ENCODE measurements around the gene LRCH3. TPM values are rescaled to one million over a fixed set of nuclear protein-coding genes. Genes with fewer than 3 reads are reported as not detected.
A peak's percentile ranks its signal among the peaks of the same experiment; 100 is the strongest.

LRCH3 gene
- total RNA-seq, 2 donors from 2014 or later: 26.7 to 29.0 TPM

DNA sequence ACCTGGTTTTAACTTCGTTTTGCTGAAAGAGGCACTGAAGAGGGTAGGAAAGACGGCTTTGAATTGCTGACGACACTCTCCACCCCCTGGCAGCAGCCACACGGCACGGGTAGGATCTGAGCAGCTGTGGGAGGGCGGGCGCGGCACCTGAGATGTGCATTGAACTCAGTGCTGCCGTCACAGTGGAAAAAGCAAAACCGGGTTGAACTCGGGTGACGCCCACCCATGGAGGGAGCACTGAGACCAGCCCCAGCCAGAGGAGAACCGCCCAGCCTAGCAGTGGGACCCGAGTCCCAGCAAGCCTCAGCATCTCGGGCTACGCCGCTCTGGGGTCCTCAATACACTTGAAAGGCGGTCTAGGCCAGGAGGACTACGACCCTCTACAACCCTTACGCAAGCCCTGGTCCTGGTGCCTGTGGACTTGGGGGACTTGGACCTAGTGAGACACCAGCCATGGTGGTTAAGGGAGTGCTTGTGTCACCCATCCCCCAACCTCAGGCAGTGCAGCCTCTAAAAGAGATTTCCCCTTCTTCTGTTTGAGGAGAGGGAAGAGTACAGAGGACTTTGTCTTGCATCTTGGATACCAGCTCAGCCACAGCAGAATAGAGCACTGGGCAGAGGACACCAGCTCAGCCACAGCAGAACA is 108.9 kb downstream of the LRCH3 start:
- Histone ChIP-seq H3K36me3 (replicated peaks in 1 of 2; ENCODE audit: insufficient read depth in 1 of 2, low read depth in 2 of 2) (no peaks in the 10 kb centered on the region), H3K27me3 (no peaks in the 10 kb centered on the region), H3K9me3 (no peaks in the 10 kb centered on the region), H3K4me3 (no peak overlapping the region), H3K27ac (no peak overlapping the region), H3K4me1 (peaks cover 6% of the 10 kb centered on the region)
- ATAC-seq (no peak), DNase-seq (no peak)
- no peak for TF ChIP-seq POLR2A (IDR thresholded peaks at IDR 0.05)
- TF ChIP-seq, protein P1, sequence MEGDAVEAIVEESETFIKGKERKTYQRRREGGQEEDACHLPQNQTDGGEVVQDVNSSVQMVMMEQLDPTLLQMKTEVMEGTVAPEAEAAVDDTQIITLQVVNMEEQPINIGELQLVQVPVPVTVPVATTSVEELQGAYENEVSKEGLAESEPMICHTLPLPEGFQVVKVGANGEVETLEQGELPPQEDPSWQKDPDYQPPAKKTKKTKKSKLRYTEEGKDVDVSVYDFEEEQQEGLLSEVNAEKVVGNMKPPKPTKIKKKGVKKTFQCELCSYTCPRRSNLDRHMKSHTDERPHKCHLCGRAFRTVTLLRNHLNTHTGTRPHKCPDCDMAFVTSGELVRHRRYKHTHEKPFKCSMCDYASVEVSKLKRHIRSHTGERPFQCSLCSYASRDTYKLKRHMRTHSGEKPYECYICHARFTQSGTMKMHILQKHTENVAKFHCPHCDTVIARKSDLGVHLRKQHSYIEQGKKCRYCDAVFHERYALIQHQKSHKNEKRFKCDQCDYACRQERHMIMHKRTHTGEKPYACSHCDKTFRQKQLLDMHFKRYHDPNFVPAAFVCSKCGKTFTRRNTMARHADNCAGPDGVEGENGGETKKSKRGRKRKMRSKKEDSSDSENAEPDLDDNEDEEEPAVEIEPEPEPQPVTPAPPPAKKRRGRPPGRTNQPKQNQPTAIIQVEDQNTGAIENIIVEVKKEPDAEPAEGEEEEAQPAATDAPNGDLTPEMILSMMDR (IDR thresholded peaks at IDR 0.05): no peak
- intact Hi-C loops (cut with DNase I): no loop called here
- 75 to 81% methylated on average over 14 to 19 of the region's 20 CpGs for WGBS, 2 donors

DNA sequence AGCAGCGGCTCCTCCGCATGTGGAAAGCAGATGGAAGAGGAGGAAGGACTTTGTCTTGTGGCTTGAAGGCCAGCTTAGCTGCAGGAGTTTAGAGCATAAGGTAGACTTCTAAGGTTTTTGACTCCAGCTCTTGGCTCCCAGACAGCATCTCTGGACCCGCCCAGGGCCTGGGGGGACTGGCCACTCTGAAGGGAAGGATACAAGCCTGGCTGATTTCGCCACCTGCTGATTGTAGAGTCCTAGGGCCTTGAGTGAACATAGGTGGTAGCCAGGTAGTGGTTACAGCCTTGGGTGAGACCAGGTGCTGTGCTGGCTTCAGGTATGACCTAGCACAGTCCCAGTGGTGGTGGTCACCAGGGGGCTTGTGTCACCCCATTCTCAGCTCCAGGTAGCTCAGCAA is 110.6 kb downstream of the LRCH3 start:
- WGBS, 2 donors: 86 to 100% methylated on average over 2 to 4 of the region's 4 CpGs
- no peak for DNase-seq
- ATAC-seq: no peak
- Histone ChIP-seq H3K36me3 (replicated peaks in 1 of 2; ENCODE audit: insufficient read depth in 1 of 2, low read depth in 2 of 2) (no peaks in the 10 kb centered on the region), H3K4me1 (peaks cover 11% of the 10 kb centered on the region), H3K9me3 (no peaks in the 10 kb centered on the region), H3K4me3 (no peak overlapping the region), H3K27me3 (no peaks in the 10 kb centered on the region), H3K27ac (no peak overlapping the region)
- TF ChIP-seq, protein P1 (IDR thresholded peaks at IDR 0.05): no peak
- TF ChIP-seq POLR2A (IDR thresholded peaks at IDR 0.05): no peak
- intact Hi-C loops (cut with DNase I): no loop called here

DNA sequence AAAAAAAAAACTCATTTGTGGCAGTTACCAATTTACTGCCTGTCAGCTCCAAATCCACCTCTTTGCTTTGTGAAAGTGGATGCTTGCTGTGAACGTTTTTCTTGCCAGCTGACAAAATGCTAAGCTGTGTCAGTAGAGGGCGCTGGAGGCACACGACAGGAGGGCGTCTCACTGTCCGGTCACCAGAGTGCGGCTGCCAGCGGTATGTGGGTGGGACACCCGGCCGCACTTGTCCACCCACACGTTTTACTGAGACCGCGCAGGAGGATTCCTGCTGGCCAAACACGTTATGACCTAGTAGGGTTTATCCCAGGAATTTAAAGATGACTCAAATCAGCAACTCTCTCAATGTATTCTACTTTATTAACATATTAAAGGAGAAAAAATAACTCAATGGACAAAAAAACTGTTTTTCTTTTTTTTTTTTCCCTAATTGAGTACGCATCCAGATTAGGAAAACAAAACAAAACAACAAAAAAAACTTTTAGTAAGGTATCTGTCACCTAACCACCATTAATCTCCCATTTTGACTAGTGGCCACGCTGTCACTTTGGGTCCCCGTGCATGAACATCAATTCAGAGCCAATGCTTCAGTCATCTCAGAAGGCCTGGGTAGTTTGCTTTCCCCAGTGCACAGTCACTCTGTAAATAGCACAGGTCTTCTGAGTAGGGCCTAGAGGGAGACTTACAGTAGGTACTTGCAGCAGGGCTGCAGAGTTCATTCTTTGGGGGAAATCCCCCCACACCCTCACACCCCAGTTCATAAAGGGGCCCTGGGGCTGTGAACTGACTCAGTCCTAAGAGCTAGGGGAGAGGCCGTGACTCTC is 115.2 kb downstream of the LRCH3 start:
- Histone ChIP-seq H3K9me3 (no peaks in the 10 kb centered on the region), H3K4me3 (no peak overlapping the region), H3K4me1 (peaks cover 10% of the 10 kb centered on the region), H3K27me3 (no peaks in the 10 kb centered on the region), H3K27ac (no peak overlapping the region), H3K36me3 (replicated peaks in 1 of 2; ENCODE audit: insufficient read depth in 1 of 2, low read depth in 2 of 2) (no peaks in the 10 kb centered on the region)
- no peak for TF ChIP-seq POLR2A (IDR thresholded peaks at IDR 0.05)
- TF ChIP-seq, protein P1 (IDR thresholded peaks at IDR 0.05): peak; percentile 77 to 93 (median 89)
- DNase-seq (peak; percentile 83 to 89 (median 88)), ATAC-seq (peak; percentile 92)
- intact Hi-C loops (cut with DNase I): no loop called here
- WGBS, 2 donors: 11 to 14% methylated on average over 17 of the region's 17 CpGs

DNA sequence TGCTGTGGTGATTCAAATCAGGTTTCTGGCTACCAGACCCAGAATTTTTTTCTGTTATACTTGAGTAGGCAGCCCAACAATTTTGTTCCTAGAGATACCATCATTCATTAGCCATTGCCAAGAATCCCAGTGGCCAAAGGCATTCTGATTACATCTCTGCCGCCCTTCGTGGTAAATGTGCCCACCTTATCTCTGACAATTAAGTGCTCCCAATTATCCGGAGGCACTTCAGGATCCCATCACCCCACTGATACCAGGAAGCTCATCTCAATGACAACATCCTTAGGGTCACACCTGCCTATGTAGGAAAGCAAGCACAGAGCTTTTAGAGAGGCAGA is 115.8 kb downstream of the LRCH3 start:
- Histone ChIP-seq H3K27ac (no peak overlapping the region), H3K36me3 (replicated peaks in 1 of 2; ENCODE audit: insufficient read depth in 1 of 2, low read depth in 2 of 2) (no peaks in the 10 kb centered on the region), H3K9me3 (no peaks in the 10 kb centered on the region), H3K4me3 (no peak overlapping the region), H3K27me3 (no peaks in the 10 kb centered on the region), H3K4me1 (peaks cover 10% of the 10 kb centered on the region)
- no peak for TF ChIP-seq POLR2A (IDR thresholded peaks at IDR 0.05)
- TF ChIP-seq, protein P1 (IDR thresholded peaks at IDR 0.05): no peak
- DNase-seq (no peak), ATAC-seq (no peak)
- WGBS, 2 donors: 33 to 64% methylated on average over 3 of the region's 3 CpGs
- intact Hi-C loops (cut with DNase I): no loop called here
